OCI-LY3 (cell line): Measurements from ENCODE around the gene FAAP20.

Source experiments
- CTCF ChIP-seq: fragments of 200-600, 300-600 bp; sonication (generic); IDR thresholded peaks from 2 replicates; pipeline ENCODE4 v1.5.1; 2014; ENCODE audit warnings: antibody characterized with exemption, low read length, low read depth
- EZH2phosphoT487 ChIP-seq: fragments of 200-600 bp; shearing (Covaris generic); IDR thresholded peaks from 2 replicates; pipeline ENCODE4 v1.6.1; 2018; ENCODE audit warnings: antibody characterized with exemption, mixed run types, low read depth

GRCh38 chr1:2215329-2215728 lies 20.8 kb upstream of the FAAP20 start:
- TF ChIP-seq CTCF (no peak), EZH2phosphoT487 (no peak)
